Measurements from ENCODE around the gene BABAM1. TPM values are rescaled to one million over a fixed set of nuclear protein-coding genes. Genes with fewer than 3 reads are reported as not detected.

The BABAM1 gene
- total and polyA plus RNA-seq, 9 of the 15 experiments (the other 6 are each of a cell fraction or from before 2014, with no cell fraction given), result 14.7 to 160 (median 113) TPM

- TF ChIP-seq RCOR1 (IDR thresholded peaks at IDR 0.05; ENCODE audit: borderline replicate concordance in 1 of 2, low read depth in 2 of 2, low read length in 2 of 2) (peak in 1 of 2 experiments; percentile 68; a peak in 2 of 4 replicates), TCF3 (CRISPR knock-in tag; IDR thresholded peaks at IDR 0.05) (0 out of 2 replicates have a peak, but pooled peaks have one; percentile 23), SPI1 (IDR thresholded peaks at IDR 0.05; ENCODE audit: borderline replicate concordance, low read depth, low read length) (peak; percentile 42; the same call in 1 of the 2 replicates), BCOR (IDR thresholded peaks at IDR 0.05) (peak; percentile 96), CBX1 (IDR thresholded peaks at IDR 0.05; ENCODE audit: low read depth) (0 out of 2 replicates have a peak, but pooled peaks have one; percentile 48), ZNF121 (CRISPR knock-in tag; conservative IDR thresholded peaks at IDR 0.05) (peak; percentile 46), EHMT2 (IDR thresholded peaks at IDR 0.05) (no peak)
These were observed 12.6 kb upstream of the BABAM1 start (continued) for GRCh38 chr19:17254636-17255035.

GRCh38 chr19:17255150-17255621, 12.1 kb upstream of the BABAM1 start:
- H2AFZ ChIP-seq (ENCODE audit: low read depth, low read length), result no peak overlapping the region
- 61% methylated on average over 15 of the region's 18 CpGs for WGBS (ENCODE audit: insufficient coverage, low coverage, missing lambda C conversion rate)
- TF ChIP-seq CEBPB (tag; IDR thresholded peaks at IDR 0.05), result 0 out of 2 replicates have a peak, but pooled peaks have one; percentile 50
- TF ChIP-seq PKNOX1 (IDR thresholded peaks at IDR 0.05), result peak; percentile 68
- no peak for TF ChIP-seq HMG20A (CRISPR knock-in tag; conservative IDR thresholded peaks at IDR 0.05)
- in situ Hi-C loops (cut with MboI) (no loop called here), intact Hi-C loops (cut with micrococcal nuclease) (no loop called here)
- FAIRE-seq (no peak), ATAC-seq (no peak), DNase-seq (ENCODE audit: extremely low read depth in 1 of 4, low spot score in 3 of 4) (no peak)
- CTCF ChIA-PET (ENCODE audit: low intra/inter-chr PET ratio), result no interaction called here
- H3K27ac ChIP-seq (ENCODE audit: extremely low read depth, low read depth, low read length), result no peak overlapping the region
- H3K36me3 ChIP-seq (ENCODE audit: control insufficient read depth, insufficient read depth, low read length), result no peaks in the 10 kb centered on the region
- H3K9me1 ChIP-seq (ENCODE audit: control insufficient read depth, insufficient read depth, low read length), result no peaks in the 10 kb centered on the region
- no peak overlapping the region for H3K4me2 ChIP-seq (ENCODE audit: insufficient read depth, low read length)
- no peaks in the 10 kb centered on the region for H4K20me1 ChIP-seq (replicated peaks; ENCODE audit: control insufficient read depth, insufficient read depth, low read length)
- POLR2A ChIA-PET, result interaction anchor here (1.5 to 2.0 kb wide), 2 partner anchors 12 to 54 kb away, joined by 4 to 9 read pairs; partner anchors contain the start of genes BABAM1 and DDA1
- H3K27me3 ChIP-seq (ENCODE audit: control insufficient read depth in 2 of 2, insufficient read depth in 2 of 2, low read length in 2 of 2), result no peaks in the 10 kb centered on the region
- no peak overlapping the region for H3K4me3 ChIP-seq
- H3K9ac ChIP-seq (ENCODE audit: insufficient read depth in 1 of 2, low read depth in 2 of 2, low read length in 2 of 2), result peak overlapping the region in 1 of 2 experiments; percentile 35; a peak in 2 of 4 replicates
- H3K79me2 ChIP-seq (ENCODE audit: control insufficient read depth, insufficient read depth, low read length), result no peaks in the 10 kb centered on the region
- H3K4me1 ChIP-seq (replicated peaks in 1 of 2; ENCODE audit: control insufficient read depth in 2 of 2, insufficient read depth in 2 of 2, low read length in 2 of 2), result peaks cover 0 to 11% of the 10 kb centered on the region in 2 experiments; a peak in 2 of 5 replicates
- no peaks in the 10 kb centered on the region for H3K9me3 ChIP-seq (replicated peaks; ENCODE audit: control insufficient read depth, insufficient read depth, low read depth, low read length)
- no TSS peak for BruUV-seq (replicated peaks)

Measured in K562 (cell line).